HG02588 (cell line): Measurements from ENCODE around the gene BDH1.
A peak's percentile ranks its signal among the peaks of the same experiment; 100 is the strongest.

Experiments used
- ATAC-seq: cut with Tn5 transposase; IDR thresholded peaks from one replicate; pipeline ENCODE4 v1.9.1; 2021; ENCODE audit warnings: mild to moderate bottlenecking, moderate library complexity; ENCODE audit not compliant: unreplicated experiment

Gene BDH1

GRCh38 chr3:197508051-197508451 lies 47.7 kb downstream of the BDH1 start:
- no peak for ATAC-seq

GRCh38 chr3:197507541-197507940 lies 48.2 kb downstream of the BDH1 start:
- ATAC-seq = no peak

DNA sequence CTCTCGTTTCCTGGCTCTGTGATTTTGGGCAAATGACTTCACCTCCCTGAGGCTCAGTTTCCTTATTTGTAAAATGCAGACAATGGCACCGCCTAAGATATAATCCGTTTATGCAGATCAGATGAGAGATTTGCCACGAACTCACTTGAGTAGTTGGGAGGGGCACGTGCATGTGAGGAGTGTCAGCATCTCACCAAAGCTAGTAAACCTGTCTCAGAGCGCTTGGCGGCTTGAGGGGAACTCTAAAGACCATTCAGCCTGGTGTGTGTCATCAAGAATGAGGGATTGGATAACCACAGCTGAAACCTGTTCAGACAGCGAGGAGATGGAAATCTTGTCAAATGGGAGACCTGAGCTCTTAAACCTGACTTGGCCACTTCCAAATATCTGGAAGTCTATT lies 48.7 kb downstream of the BDH1 start:
- no peak for ATAC-seq

- no peak for ATAC-seq
Observed at GRCh38 chr3:197505796-197506548, 49.8 kb downstream of the BDH1 start.

DNA sequence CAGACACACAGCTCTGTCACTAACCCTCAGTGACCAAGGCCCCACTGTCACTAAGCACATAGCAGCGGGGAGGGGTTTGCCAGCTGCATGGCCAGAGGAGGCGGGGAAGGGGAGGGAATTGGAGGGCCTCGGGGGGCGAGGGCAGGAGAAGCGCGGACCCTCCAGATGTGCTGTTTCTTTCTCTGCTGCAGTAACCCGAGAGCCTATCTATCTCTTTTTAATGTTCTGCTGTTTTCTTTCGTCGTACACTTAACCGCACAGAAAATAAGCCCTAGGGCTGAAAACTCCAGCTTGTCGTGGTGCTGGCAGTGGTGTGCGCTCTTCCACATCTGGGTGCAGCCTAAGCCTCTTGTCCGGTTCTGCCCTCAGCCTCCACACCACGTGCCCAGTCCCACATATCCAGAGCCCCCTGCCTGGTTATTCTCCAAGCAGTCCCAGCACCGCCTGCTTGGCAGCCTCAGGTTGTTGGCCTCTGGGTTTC lies 51.1 kb downstream of the BDH1 start:
- ATAC-seq = no peak

GRCh38 chr3:197504229-197504628 lies 51.5 kb downstream of the BDH1 start:
- no peak for ATAC-seq

GRCh38 chr3:197503652-197504051 lies 52.1 kb downstream of the BDH1 start:
- no peak for ATAC-seq

GRCh38 chr3:197501879-197502620 lies 53.7 kb downstream of the BDH1 start:
- ATAC-seq = peak; percentile 57

- no peak for ATAC-seq
Observed at GRCh38 chr3:197501496-197501878, 54.3 kb downstream of the BDH1 start.

DNA sequence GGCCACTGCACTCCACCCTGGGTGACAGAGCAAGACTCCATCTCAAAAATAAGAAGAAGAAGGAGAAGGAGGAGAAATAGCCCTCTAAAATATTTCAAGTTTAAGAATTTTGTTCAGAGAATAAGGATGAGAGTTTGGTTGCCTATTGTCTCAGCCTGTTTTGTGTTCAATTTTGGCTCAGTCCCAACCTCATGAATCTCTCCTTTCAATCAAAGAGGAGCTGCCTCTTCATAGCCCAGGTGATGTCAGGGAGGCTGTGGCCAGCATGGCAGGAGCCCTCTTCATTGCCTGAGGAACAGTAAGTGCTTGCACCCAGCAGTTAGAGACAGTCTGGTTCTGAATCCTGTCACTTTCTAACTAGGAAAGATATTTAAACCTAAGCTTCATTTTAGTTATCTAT lies 55.0 kb downstream of the BDH1 start:
- no peak for ATAC-seq

- ATAC-seq = no peak
Observed at GRCh38 chr3:197499427-197499826, 56.3 kb downstream of the BDH1 start.

GRCh38 chr3:197498499-197499241 lies 57.1 kb downstream of the BDH1 start:
- no peak for ATAC-seq

- ATAC-seq = no peak
Observed at GRCh38 chr3:197496746-197497125, 59.0 kb downstream of the BDH1 start.

- ATAC-seq = no peak
Observed at GRCh38 chr3:197495999-197496745, 59.6 kb downstream of the BDH1 start.

GRCh38 chr3:197495499-197495898 lies 60.3 kb downstream of the BDH1 start:
- no peak for ATAC-seq

GRCh38 chr3:197495059-197495455 lies 60.7 kb downstream of the BDH1 start:
- ATAC-seq = no peak

- no peak for ATAC-seq
Observed at GRCh38 chr3:197494366-197495058, 61.3 kb downstream of the BDH1 start.

GRCh38 chr3:197493049-197493448 lies 62.7 kb downstream of the BDH1 start:
- no peak for ATAC-seq

- ATAC-seq = no peak
Observed at GRCh38 chr3:197491923-197492664, 63.7 kb downstream of the BDH1 start.

DNA sequence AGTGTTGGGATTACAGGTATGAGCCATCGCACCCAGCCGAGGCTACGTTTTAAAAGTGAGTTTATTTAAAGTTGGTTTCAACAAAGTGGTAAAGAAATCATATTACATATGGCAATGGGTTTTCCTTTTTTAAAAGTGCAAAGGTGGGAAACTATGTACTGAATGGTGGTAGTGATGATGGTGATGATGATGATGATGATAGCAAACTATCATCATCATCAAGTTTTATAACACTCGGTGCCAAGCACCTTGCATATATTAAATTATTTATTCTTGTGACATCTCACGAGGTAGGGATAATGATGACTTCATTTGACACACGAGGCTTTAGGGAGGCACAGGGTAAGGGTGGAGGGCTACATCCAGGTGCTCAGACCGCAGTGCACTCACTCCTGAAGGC lies 64.3 kb downstream of the BDH1 start:
- ATAC-seq = no peak
